ENCODE results near the gene FSTL4.

The FSTL4 gene

DNA sequence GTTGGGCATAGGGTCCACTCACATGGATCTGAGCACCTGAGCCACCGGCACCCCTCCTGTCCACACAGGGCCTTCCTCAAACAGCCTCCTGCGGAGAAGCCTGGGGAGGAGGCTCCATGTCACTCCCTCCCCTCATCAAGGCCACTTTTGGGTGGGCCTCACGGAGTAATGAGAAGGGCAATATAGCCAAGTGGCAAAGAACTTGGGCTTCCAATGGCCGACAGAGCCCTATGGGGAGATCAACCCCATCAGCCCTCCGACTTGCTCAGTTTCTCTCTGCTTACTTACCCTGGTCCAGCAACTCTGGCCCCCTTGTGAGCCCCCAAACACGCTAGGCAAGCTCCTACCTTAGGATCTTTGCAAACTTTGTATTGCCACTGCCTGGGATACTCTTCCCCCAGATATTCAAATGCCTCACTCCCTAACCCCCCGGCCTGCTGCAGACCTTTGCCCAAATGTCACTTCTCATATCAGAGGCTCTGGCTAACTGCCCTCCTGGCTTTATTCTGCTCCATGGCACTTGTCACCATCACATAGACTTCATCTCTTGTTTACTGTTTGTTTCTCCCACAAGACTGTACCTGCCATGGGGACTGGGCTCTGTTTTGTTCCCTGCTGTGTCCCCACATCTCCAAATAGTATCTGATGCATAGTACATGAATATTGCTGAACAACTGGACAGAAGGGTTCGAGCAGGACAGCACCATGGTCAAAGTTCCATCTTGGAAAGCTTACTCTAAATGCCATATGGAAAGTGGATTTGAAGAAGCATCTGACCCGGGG, 220.8 kb downstream of the FSTL4 start:
- 98% methylated on average over 9 of the region's 9 CpGs for whole genome bisulfite sequencing (ENCODE audit: insufficient coverage)
- Histone ChIP-seq H3K36me3 (ENCODE audit: control insufficient read depth in 4 of 4, insufficient read depth in 4 of 4, low read length in 3 of 4) (no peaks in the 10 kb centered on the region), H3K27me3 (replicated peaks in 2 of 5; ENCODE audit: control insufficient read depth in 4 of 5, insufficient read depth in 5 of 5, low read length in 4 of 5) (peaks cover 0 to 5% (median 0%) of the 10 kb centered on the region in 5 experiments), H3K4me3 (ENCODE audit: control insufficient read depth in 1 of 7, extremely low read depth in 1 of 7, insufficient read depth in 4 of 7, low read depth in 2 of 7, low read length in 6 of 7) (no peak overlapping the region), H3K9me3 (ENCODE audit: control extremely low read depth in 1 of 5, control insufficient read depth in 4 of 5, insufficient read depth in 2 of 5, low read depth in 1 of 5, low read length in 4 of 5) (no peaks in the 10 kb centered on the region), H3K4me1 (ENCODE audit: control extremely low read depth in 1 of 4, control insufficient read depth in 4 of 4, insufficient read depth in 4 of 4, low read length in 3 of 4) (peaks cover 0 to 4% (median 2%) of the 10 kb centered on the region in 4 experiments), H3K27ac (ENCODE audit: insufficient read depth in 1 of 2, low read depth in 1 of 2, low read length in 2 of 2, poor library complexity in 1 of 2, severe bottlenecking in 2 of 2) (no peak overlapping the region)
- DNase-seq: no peak
- POLR2A ChIA-PET: no interaction called here
- CTCF ChIA-PET: no interaction called here

DNA sequence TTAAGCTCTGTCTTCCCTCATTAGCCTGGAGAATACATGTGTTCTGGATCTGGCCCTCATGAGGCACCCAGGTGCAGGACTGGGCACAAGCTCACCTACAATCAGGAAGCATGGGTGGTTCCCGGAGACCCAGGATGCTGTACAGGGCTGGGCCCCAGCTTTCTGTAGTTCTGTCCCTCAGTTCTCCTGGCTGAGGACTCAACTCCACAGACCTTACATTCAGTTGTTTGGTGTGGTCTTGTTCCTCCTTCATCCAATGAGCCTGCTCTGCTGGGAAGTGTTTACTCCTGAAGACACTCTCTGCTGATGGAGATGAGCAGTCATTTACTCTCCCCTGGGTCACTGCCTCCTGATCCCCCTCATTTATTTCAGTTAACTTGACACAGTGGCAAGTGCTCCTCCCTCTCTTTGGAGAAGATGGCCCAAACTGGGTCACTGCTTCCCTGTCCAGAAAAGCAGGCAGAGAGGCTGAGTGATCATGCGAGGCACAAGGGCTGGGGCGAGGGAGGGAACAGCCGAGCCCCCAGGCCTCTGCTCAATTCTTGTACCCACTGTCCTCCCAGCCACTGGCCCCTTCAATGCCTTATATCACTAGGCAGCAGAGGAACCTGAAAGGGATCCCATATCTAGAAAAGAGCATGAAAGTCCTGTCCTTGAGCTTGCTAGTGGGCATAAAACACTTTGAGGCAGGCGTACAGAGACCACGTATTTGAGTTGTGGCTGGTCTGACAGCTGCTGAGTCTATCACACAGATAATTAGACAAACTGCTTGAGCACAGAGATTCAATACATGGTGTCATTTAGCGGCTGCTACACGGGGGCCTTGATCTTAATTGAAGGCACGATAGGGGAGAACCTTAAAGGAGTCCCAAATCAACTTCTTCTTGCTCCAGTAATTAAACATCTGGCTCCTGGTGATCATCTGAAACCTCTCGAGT, 221.7 kb downstream of the FSTL4 start:
- POLR2A ChIA-PET: no interaction called here
- no peaks in the 10 kb centered on the region for H3K4me1 ChIP-seq (ENCODE audit: control extremely low read depth in 1 of 4, control insufficient read depth in 4 of 4, insufficient read depth in 4 of 4, low read length in 3 of 4)
- H3K27ac ChIP-seq (ENCODE audit: insufficient read depth in 1 of 2, low read depth in 1 of 2, low read length in 2 of 2, poor library complexity in 1 of 2, severe bottlenecking in 2 of 2): no peak overlapping the region
- H3K9me3 ChIP-seq (ENCODE audit: control extremely low read depth in 1 of 5, control insufficient read depth in 4 of 5, insufficient read depth in 2 of 5, low read depth in 1 of 5, low read length in 4 of 5): no peaks in the 10 kb centered on the region
- WGBS (ENCODE audit: insufficient coverage): 97% methylated on average over 10 of the region's 10 CpGs
- no peak overlapping the region for H3K4me3 ChIP-seq (ENCODE audit: control insufficient read depth in 1 of 7, extremely low read depth in 1 of 7, insufficient read depth in 4 of 7, low read depth in 2 of 7, low read length in 6 of 7)
- H3K36me3 ChIP-seq (ENCODE audit: control insufficient read depth in 4 of 4, insufficient read depth in 4 of 4, low read length in 3 of 4): no peaks in the 10 kb centered on the region
- no peak for DNase-seq
- peaks cover 0 to 5% (median 0%) of the 10 kb centered on the region in 5 experiments for H3K27me3 ChIP-seq (replicated peaks in 2 of 5; ENCODE audit: control insufficient read depth in 4 of 5, insufficient read depth in 5 of 5, low read length in 4 of 5)
- CTCF ChIA-PET: no interaction called here

DNA sequence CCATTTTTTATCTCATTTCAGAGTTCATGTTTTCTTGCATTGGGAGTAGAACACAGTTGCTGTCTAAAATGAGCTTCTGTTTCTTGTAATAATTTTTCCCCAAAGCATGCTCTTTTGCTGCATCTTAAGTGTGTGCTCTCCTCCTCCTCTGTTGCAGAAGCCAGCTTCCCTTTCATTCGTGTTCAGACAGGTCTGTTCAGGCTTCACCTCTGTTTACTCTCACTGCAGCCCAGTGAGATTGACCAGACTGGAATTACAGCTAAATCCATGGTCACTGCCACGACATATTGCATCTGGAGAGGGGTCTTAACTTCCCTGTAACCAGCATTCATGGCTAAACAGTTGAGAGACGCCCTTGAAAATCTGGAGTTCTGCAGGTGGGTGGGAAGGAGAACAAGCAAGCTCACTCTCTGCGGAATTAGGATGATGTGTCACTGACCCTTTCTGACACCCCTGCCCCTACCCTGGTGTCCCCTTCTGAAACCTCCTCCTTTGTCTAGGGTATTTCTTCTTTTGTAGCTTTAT, 223.2 kb downstream of the FSTL4 start:
- WGBS (ENCODE audit: insufficient coverage): 79% methylated on average over 3 of the region's 4 CpGs
- ChIA-PET POLR2A (no interaction called here), CTCF (interaction anchor here (1.1 kb wide), 1 partner anchor 16 kb away, joined by 3 read pairs; no protein-coding TSS in a partner anchor)
- DNase-seq: no peak
- H3K4me1 ChIP-seq (ENCODE audit: control extremely low read depth in 1 of 4, control insufficient read depth in 4 of 4, insufficient read depth in 4 of 4, low read length in 3 of 4): no peaks in the 10 kb centered on the region
- H3K36me3 ChIP-seq (ENCODE audit: control insufficient read depth in 4 of 4, insufficient read depth in 4 of 4, low read length in 3 of 4): no peaks in the 10 kb centered on the region
- H3K27ac ChIP-seq (ENCODE audit: insufficient read depth in 1 of 2, low read depth in 1 of 2, low read length in 2 of 2, poor library complexity in 1 of 2, severe bottlenecking in 2 of 2): no peak overlapping the region
- H3K27me3 ChIP-seq (replicated peaks in 2 of 5; ENCODE audit: control insufficient read depth in 4 of 5, insufficient read depth in 5 of 5, low read length in 4 of 5): peaks cover 0 to 5% (median 0%) of the 10 kb centered on the region in 5 experiments
- H3K9me3 ChIP-seq (ENCODE audit: control extremely low read depth in 1 of 5, control insufficient read depth in 4 of 5, insufficient read depth in 2 of 5, low read depth in 1 of 5, low read length in 4 of 5): no peaks in the 10 kb centered on the region
- no peak overlapping the region for H3K4me3 ChIP-seq (ENCODE audit: control insufficient read depth in 1 of 7, extremely low read depth in 1 of 7, insufficient read depth in 4 of 7, low read depth in 2 of 7, low read length in 6 of 7)

DNA sequence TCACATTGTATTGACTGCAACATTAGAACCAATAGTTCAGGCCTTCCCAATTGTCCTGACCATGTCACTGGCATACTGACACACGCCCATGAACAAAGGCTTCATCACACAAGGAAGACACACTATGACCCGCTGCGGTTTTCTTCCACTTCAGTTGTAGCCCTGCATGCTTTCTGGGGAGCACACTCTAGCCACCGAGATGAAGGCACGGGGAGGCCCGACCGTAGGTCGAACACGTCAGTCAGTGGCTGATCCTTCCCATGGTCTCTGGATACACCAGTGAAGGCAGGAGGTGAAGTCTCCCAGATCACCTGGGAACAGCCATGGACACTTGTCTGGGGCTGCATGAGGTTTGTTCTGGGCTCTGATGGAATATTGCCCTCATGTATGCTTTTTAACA, 224.7 kb downstream of the FSTL4 start:
- ChIA-PET CTCF (no interaction called here), POLR2A (no interaction called here)
- no peaks in the 10 kb centered on the region for H3K9me3 ChIP-seq (ENCODE audit: control extremely low read depth in 1 of 5, control insufficient read depth in 4 of 5, insufficient read depth in 2 of 5, low read depth in 1 of 5, low read length in 4 of 5)
- H3K4me3 ChIP-seq (ENCODE audit: control insufficient read depth in 1 of 7, extremely low read depth in 1 of 7, insufficient read depth in 4 of 7, low read depth in 2 of 7, low read length in 6 of 7): no peak overlapping the region
- H3K36me3 ChIP-seq (ENCODE audit: control insufficient read depth in 4 of 4, insufficient read depth in 4 of 4, low read length in 3 of 4): no peaks in the 10 kb centered on the region
- H3K27ac ChIP-seq (ENCODE audit: insufficient read depth in 1 of 2, low read depth in 1 of 2, low read length in 2 of 2, poor library complexity in 1 of 2, severe bottlenecking in 2 of 2): no peak overlapping the region
- 97% methylated on average over 9 of the region's 9 CpGs for WGBS (ENCODE audit: insufficient coverage)
- H3K27me3 ChIP-seq (replicated peaks in 2 of 5; ENCODE audit: control insufficient read depth in 4 of 5, insufficient read depth in 5 of 5, low read length in 4 of 5): peaks cover 0 to 7% (median 4%) of the 10 kb centered on the region in 5 experiments
- no peaks in the 10 kb centered on the region for H3K4me1 ChIP-seq (ENCODE audit: control extremely low read depth in 1 of 4, control insufficient read depth in 4 of 4, insufficient read depth in 4 of 4, low read length in 3 of 4)
- DNase-seq: no peak

DNA sequence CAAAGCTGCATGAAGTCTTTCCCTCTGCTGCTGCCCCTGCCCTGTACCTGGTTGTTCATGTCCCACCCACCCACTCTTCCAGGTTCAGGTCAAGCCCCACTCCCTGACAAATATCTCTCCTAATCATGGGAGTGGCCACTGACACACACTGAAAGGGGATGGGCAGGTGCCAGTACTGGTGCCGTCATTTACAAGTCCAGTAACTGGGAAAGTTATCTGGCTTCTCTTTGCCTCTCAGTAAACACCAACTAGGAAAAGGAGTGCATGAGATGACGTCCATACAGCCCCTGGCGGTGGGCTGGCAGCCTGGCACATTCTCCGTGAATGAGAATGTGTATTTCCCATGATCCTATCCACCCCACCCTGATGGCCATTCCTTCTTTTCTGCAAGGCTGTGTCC, 225.2 kb downstream of the FSTL4 start:
- Histone ChIP-seq H3K36me3 (ENCODE audit: control insufficient read depth in 4 of 4, insufficient read depth in 4 of 4, low read length in 3 of 4) (no peaks in the 10 kb centered on the region), H3K27me3 (replicated peaks in 2 of 5; ENCODE audit: control insufficient read depth in 4 of 5, insufficient read depth in 5 of 5, low read length in 4 of 5) (peaks cover 0 to 8% (median 6%) of the 10 kb centered on the region in 5 experiments), H3K9me3 (ENCODE audit: control extremely low read depth in 1 of 5, control insufficient read depth in 4 of 5, insufficient read depth in 2 of 5, low read depth in 1 of 5, low read length in 4 of 5) (no peaks in the 10 kb centered on the region), H3K4me3 (ENCODE audit: control insufficient read depth in 1 of 7, extremely low read depth in 1 of 7, insufficient read depth in 4 of 7, low read depth in 2 of 7, low read length in 6 of 7) (no peak overlapping the region), H3K27ac (ENCODE audit: insufficient read depth in 1 of 2, low read depth in 1 of 2, low read length in 2 of 2, poor library complexity in 1 of 2, severe bottlenecking in 2 of 2) (no peak overlapping the region), H3K4me1 (ENCODE audit: control extremely low read depth in 1 of 4, control insufficient read depth in 4 of 4, insufficient read depth in 4 of 4, low read length in 3 of 4) (no peaks in the 10 kb centered on the region)
- ChIA-PET POLR2A (no interaction called here), CTCF (no interaction called here)
- WGBS (ENCODE audit: insufficient coverage): 94% methylated on average over 4 of the region's 4 CpGs
- DNase-seq: no peak

DNA sequence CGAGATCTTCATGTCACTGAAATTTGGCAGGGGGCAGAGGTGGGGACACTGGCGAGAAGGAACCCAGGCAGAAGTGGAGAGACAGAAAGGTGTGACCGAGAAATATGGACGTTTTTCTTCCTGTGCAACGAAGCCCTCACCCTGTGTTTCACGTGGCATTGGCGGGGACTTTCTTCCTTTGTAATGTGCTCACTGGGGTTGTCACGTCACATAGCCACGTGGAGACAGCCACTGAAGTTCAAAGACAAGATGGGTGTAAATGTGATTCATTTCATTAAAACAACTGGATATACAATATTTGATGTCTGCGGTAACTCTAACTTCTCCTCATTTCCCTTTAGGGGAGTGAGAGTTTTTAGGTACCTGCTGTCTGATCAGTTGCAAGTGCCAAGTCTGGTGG, 225.7 kb downstream of the FSTL4 start:
- WGBS (ENCODE audit: insufficient coverage): 78% methylated on average over 7 of the region's 10 CpGs

DNA sequence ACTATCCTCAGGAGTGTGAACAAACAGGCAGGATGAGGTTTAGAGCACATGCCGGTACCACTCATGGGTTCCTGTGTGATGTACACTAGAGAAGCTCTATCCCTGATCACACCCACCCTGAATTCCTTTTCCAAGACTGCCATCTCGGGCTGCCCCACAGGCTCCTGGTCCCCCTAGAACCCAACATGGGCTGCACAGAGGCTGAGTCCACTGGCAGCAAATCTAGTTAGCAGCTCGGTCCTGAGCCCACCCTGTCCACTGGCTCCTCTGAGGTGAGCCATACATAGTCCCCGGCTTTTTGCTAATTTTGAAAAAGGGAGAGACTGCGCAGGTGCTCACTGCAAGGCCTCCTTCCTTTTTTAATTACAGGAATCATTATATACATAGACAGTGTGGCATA, 227.0 kb downstream of the FSTL4 start:
- POLR2A ChIA-PET: no interaction called here
- CTCF ChIA-PET: no interaction called here

More for the DNA sequence above, 225.7 kb downstream of the FSTL4 start:
- H3K36me3 ChIP-seq (ENCODE audit: control insufficient read depth in 4 of 4, insufficient read depth in 4 of 4, low read length in 3 of 4): no peaks in the 10 kb centered on the region
- DNase-seq: no peak
- peaks cover 0 to 10% (median 7%) of the 10 kb centered on the region in 5 experiments for H3K27me3 ChIP-seq (replicated peaks in 2 of 5; ENCODE audit: control insufficient read depth in 4 of 5, insufficient read depth in 5 of 5, low read length in 4 of 5)
- POLR2A ChIA-PET: no interaction called here
- H3K4me3 ChIP-seq (ENCODE audit: control insufficient read depth in 1 of 7, extremely low read depth in 1 of 7, insufficient read depth in 4 of 7, low read depth in 2 of 7, low read length in 6 of 7): no peak overlapping the region
- CTCF ChIA-PET: no interaction called here
- no peaks in the 10 kb centered on the region for H3K4me1 ChIP-seq (ENCODE audit: control extremely low read depth in 1 of 4, control insufficient read depth in 4 of 4, insufficient read depth in 4 of 4, low read length in 3 of 4)
- H3K9me3 ChIP-seq (ENCODE audit: control extremely low read depth in 1 of 5, control insufficient read depth in 4 of 5, insufficient read depth in 2 of 5, low read depth in 1 of 5, low read length in 4 of 5): no peaks in the 10 kb centered on the region
- no peak overlapping the region for H3K27ac ChIP-seq (ENCODE audit: insufficient read depth in 1 of 2, low read depth in 1 of 2, low read length in 2 of 2, poor library complexity in 1 of 2, severe bottlenecking in 2 of 2)

More for the DNA sequence above, 227.0 kb downstream of the FSTL4 start:
- no peak for DNase-seq
- H3K9me3 ChIP-seq (ENCODE audit: control extremely low read depth in 1 of 5, control insufficient read depth in 4 of 5, insufficient read depth in 2 of 5, low read depth in 1 of 5, low read length in 4 of 5): no peaks in the 10 kb centered on the region
- no peaks in the 10 kb centered on the region for H3K4me1 ChIP-seq (ENCODE audit: control extremely low read depth in 1 of 4, control insufficient read depth in 4 of 4, insufficient read depth in 4 of 4, low read length in 3 of 4)
- peaks cover 0 to 12% (median 7%) of the 10 kb centered on the region in 5 experiments for H3K27me3 ChIP-seq (replicated peaks in 2 of 5; ENCODE audit: control insufficient read depth in 4 of 5, insufficient read depth in 5 of 5, low read length in 4 of 5)
- WGBS (ENCODE audit: insufficient coverage): 100% methylated on average over 4 of the region's 5 CpGs
- no peaks in the 10 kb centered on the region for H3K36me3 ChIP-seq (ENCODE audit: control insufficient read depth in 4 of 4, insufficient read depth in 4 of 4, low read length in 3 of 4)
- no peak overlapping the region for H3K27ac ChIP-seq (ENCODE audit: insufficient read depth in 1 of 2, low read depth in 1 of 2, low read length in 2 of 2, poor library complexity in 1 of 2, severe bottlenecking in 2 of 2)
- no peak overlapping the region for H3K4me3 ChIP-seq (ENCODE audit: control insufficient read depth in 1 of 7, extremely low read depth in 1 of 7, insufficient read depth in 4 of 7, low read depth in 2 of 7, low read length in 6 of 7)

All from common myeloid progenitor, CD34-positive (primary cell).